HL-60 (cell line): ENCODE results near the gene ZNF692.
A peak's percentile ranks its signal among the peaks of the same experiment; 100 is the strongest.

ENCODE experiments used
- CTCF ChIP-seq: IDR thresholded peaks from one replicate; pipeline ENCODE4 v1.5.1; 2011; ENCODE audit warnings: low read length, control low read depth, inconsistent platforms; ENCODE audit not compliant: insufficient read depth
- POLR2AphosphoS5 ChIP-seq: IDR thresholded peaks from 2 replicates; pipeline ENCODE4 v1.6.1; 2012; ENCODE audit warnings: low read depth

- TF ChIP-seq POLR2AphosphoS5 (peak; percentile 85), CTCF (peak; percentile 63)
These were observed 47.3 kb upstream of the ZNF692 start, which contains the start of gene PGBD2 for GRCh38 chr1:248906009-248906752.
